GM04504 (cell line): ENCODE measurements around the gene STC2.
"Not testable (repeated sequence)": the region's sequence is repeated elsewhere in the genome, so short reads cannot be mapped to it uniquely, and the experiment has no call there.

Source experiments
- DNase-seq: peaks from one replicate; pipeline ENCODE4 v3.0.0-alpha.2; 2012; ENCODE audit warnings: low read depth

The STC2 gene

DNA sequence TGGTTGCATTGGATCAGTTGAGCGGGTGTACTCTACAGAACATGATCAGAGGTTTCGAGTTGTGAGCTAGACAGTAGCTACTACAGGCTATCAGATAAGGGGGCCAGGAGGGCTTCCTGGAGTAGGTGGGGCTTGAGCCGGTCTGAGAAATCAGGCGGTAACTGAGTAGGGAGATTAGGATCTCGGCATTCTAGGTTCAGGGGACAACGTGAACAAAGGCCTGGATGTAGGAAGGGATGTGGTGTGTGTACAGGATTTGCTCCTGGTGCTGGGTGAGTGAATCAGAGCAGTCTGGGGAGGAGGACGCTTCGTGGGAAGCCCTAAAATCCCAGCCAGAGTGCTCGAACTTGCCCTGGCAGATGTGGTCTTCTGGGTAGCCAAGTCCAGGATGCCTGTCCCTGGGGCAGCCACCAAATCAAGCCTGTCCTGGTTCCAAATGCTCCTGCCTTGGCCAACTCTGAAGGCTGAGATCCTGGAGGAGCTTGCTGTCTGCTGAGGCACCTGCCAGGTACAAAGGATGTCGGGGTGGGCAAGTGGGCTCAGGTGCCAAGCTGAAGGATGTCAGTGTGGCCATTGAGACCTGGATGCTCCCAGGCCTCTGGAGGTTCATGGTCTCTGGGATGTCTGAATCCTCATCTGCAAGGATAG is 33.4 kb downstream of the STC2 start:
- DNase-seq = no peak

DNA sequence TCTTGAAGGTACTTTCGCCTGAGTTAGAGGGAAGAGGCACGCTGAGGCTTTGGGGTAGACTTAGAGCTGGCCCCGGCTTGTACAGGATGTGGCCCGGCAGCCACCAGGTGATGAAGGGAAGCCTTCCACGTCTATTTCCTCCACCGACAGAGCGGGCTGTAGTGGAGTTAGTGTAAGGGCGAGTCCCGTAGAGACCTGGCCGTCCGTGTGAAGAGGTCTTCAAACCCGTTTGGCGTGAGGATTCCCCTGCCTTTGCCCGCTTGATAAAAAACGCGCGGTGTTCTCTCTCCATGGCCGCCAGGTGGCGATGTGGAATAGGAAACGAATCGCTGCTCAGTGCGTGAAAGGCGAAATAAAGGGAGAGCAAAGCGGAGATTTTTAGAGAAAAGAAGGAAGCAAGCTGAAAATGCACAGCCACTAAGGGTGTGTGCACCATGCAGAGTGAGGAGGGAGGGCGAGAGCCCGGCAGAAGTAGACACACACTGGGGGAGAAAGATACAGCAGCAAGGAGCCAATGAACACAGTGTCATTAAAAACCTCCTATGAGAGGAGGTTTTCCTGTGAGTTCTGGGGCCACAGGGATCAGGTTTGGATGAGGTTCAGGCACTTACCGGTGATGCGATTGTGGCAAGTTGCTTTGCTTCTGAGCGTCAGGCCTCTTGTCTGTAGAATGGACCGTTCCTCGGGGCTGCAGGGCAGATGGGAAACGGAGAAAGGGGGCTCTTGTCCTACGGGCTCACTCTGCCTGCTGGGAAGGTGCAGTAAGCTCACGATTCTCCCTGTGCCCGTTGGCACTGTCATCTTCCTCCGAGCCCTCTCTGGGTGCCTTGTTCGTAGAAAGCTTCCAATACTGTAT is 34.2 kb downstream of the STC2 start:
- DNase-seq = peak; percentile 56

DNA sequence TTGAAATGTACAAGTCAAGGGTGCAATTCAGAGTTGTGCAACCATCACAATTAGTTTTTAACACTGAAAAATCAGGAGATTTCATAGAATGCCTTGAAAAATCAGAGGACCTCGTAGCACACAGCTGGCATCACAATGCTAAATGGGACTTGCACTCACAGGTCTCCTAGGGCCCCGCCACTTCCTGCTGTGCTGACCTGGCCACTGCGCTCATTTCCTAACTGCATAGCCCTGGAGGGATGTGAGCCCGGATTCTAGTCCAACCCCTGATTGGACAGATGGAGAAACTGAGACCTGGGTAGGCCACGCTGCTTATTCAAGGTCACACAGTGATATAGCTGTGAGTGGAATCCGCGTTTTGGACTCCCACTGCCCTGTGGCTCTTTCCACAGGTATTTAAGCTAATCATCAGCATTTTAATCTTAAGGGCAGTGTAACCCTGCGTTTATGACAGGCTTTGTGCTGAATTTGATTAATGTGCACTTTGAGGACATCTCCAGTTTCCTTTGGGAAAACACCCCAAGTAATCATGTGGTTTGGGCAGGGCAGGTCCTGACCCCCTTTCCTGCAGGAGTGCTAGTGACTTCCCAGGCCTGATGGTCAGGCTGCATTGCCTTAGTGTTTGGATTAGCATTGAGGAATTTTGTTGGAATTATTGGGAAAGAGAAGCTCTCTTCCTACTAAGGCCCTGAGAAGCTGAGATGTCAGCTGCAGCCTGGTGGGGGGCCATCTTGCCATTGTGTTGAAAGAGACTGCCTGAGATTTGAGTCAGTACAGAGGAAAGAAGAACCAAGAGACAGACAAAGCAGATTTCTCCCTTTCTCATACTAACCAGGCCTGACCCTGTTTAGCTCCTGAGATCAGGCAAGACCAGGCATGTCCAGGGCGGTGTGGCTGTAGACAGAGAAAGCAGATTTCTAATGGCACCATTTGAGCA is 36.2 kb downstream of the STC2 start:
- DNase-seq = no peak

GRCh38 chr5:173290477-173291131 is 37.6 kb downstream of the STC2 start:
- no peak for DNase-seq

DNA sequence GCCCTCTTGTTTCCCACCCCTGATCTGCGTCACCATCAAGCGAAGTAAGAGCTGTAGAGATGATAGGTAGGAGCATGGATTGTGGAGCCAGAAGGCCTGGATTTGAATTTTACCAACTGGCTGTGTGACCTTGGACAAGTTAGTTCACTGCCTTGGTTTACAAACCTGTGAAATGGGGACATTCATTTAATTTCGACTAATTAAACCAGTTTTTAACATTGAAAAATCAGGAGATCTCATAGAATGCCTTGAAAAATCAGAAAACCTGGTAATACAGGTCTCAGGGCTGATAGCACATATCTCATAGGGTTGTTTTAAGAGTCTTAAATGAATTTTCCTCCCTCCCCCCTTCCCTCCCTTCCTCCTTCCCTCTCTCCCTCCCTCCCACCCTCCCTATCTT is 38.8 kb downstream of the STC2 start:
- no peak for DNase-seq

DNA sequence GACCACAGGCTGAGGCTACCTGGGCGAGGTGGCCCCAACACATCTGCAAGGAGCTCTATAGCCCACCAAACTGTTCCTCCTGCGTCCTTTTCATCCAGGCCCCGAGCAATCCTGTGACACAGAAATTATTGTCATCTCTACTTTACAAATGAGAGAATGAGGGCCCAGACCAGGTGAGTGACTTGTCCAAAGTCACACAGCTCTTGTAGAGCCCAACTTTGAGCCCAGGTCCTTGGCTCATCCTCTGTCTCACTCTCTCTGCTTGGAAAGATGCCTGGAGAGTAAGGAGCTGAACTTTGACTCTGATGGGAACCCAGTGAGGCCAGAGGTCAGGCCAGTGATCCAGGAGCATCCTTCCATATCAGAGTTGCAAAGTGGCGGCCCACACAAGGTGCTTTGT is 39.6 kb downstream of the STC2 start:
- no peak for DNase-seq

DNA sequence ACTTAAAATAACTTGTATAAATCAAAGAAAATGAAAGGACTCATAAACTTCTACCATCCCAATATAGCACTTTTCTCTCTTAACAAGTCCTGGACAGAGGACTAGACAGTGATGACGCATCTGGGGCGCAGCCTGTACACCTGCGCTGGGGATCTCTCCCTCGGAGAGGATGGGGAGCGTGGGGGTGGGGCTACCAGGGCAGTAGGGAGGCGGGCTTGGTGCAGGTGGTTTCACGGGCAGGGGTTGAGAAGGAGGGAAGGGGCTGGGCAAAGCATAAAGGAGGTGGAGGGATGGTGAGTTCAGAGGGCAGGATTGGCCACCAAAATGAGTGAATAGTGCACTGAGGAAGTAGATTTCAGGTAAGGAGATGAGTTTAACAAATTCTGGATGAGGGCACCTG is 41.1 kb downstream of the STC2 start:
- DNase-seq = no peak

DNA sequence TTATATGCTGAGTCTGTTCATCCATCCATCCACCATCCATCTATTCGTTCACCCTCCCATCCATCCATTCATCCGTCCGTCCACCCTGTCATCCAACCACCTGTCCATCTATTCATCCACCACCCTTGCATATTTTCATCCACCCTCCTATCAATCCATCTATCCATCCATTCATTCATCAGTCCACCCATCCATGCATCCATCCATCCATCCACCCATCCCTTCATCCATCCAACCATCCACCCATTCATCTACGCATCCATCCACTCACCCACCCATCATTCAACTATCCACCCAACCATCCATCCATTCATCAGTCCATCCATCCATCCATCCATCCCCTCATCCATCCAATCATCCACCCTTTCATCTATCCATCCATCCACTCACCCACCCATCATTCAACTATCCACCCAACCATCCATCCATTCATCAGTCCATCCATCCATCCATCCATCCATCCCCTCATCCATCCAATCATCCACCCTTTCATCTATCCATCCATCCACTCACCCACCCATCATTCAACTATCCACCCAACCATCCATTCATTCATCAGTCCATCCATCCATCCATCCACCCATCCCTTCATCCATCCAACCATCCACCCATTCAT is 43.8 kb downstream of the STC2 start:
- DNase-seq = not testable (repeated sequence)

DNA sequence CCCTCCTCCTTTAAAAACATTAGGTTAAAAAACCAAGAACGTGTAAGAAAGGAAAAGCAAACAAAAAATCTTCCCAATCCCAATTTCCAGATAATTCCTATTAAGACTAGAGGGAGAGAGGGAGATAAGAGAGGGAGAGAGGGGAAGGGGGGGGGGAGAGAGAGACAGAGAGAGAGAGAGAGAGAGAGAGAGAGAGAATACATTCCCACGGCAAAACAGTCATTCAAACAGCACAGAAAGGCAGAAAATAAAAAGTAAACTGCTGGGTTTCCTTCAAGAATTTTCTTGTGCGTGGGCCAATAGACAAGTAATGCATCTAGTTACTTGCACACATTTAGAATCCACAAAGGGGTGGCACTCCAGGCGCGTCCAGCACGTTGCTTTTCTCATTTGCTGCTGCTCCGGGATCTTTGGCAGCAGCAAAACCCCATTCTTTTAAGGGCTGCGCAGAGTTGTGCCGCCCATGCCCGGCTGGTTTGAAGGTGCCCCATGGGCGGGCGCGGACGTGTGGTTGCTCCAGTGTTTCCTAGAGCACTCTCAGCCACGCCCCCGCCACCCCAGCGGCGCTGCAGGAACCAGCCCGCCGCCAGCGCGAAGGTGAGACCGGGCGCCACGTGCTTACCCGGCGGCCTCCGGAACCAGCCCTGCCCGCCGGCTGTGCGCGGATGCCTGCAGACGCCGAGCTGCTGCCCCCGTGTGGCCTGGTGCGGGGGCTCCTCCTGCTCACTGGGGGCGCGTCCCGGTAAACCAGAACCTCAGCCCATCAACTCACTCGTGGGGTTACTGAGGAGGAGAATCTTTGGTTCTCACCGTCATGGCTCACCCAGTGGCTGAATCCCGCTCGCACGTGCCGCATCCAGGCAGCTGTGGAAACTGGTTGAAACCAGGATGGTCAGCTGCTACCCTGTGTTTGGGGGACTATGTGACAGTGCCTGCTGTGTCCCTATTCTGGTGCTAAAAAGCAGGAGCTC is 44.6 kb downstream of the STC2 start:
- DNase-seq = peak; percentile 26

GRCh38 chr5:173282916-173283315 is 45.3 kb downstream of the STC2 start:
- no peak for DNase-seq

DNA sequence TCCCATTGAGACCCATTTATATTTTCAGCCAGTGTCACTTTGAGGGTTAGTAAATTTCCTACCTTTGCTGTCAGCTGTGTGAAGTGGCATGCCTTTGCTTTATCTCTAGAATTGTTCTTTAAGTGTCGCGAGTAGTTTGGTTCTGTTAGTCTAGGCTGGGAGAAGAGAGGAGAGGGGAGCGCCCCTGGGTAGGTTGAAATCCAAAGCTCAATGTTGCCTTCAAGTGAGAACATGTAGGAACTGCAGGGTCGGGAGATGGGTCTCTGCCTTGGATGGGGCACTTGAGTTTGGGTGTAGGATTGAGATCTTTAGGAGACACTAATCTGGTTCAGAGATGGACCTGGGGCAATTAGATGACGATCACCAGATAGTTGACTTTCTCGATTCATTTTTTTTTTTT is 46.3 kb downstream of the STC2 start:
- no peak for DNase-seq

GRCh38 chr5:173279166-173279565 is 49.0 kb downstream of the STC2 start:
- DNase-seq = no peak

GRCh38 chr5:173278641-173279040 is 49.6 kb downstream of the STC2 start:
- DNase-seq = no peak

- no peak for DNase-seq
Measured at GRCh38 chr5:173278172-173278571, 50.0 kb downstream of the STC2 start.

DNA sequence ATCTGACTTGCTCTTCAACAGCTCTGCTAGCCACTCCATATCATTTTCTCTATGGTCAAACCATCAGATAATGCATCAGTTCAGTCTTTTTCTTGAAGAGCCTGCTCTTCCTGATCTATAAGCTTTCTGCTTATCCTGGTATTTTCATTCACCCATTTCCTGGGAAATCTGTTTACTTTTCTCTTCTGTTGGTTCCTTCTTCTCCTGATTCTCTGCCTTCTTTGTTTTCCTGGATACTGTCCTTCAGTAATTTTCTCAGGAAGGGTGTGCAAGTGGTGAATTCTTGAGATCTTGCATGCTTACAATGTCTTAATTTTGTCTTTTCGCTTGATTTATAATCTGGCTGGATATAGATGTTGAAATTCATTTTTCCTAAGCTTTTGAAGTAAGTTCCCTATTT is 53.4 kb downstream of the STC2 start:
- DNase-seq = no peak

GRCh38 chr5:173271419-173271818 is 56.8 kb downstream of the STC2 start:
- no peak for DNase-seq

DNA sequence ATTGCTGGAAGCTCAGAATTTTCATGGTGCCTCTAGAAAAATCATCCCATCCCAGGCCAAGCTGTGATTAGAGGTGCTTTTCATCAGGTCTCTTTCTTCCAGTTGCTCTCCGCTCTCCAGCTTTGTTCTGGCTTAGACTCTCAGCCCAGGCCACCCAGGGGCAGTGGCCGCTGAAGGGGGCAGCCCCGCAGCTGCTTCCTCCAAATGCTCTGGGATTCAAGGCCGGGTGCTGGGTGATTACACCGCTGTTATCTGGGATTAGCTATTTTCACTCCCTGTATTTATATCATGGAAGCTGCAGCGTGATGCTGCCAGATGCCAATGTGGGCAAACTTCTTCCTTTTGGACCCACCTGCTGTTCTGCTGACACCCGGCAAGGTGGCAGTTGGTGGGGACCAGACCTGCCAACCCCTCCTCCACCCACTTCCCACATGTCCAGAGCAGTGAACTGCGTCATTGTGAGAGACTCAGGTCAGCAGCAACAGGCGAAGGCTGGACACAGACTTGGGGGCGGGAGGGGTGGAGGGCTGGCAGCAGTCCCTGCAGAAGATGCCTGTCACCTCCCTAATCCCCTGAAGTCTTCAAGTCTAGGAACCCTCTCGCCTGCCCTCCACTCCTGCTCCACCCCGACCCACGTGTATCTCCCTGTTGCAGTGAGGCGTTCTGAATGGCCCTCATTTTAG is 59.3 kb downstream of the STC2 start:
- no peak for DNase-seq

- no peak for DNase-seq
Measured at GRCh38 chr5:173265433-173265832, 62.8 kb downstream of the STC2 start.
